ENCODE data around the gene POC1A.

POC1A gene

GRCh38 chr3:52095990-52096775, 58.0 kb downstream of the POC1A start:
- no peak for DNase-seq

GRCh38 chr3:52094571-52095485, 59.4 kb downstream of the POC1A start:
- no peak for DNase-seq

GRCh38 chr3:52093756-52094545, 60.3 kb downstream of the POC1A start:
- DNase-seq, result no peak

GRCh38 chr3:52092891-52093290, 61.3 kb downstream of the POC1A start:
- no peak for DNase-seq

GRCh38 chr3:52092271-52092660, 62.0 kb downstream of the POC1A start:
- no peak for DNase-seq

GRCh38 chr3:52091586-52092270, 62.5 kb downstream of the POC1A start:
- no peak for DNase-seq

- DNase-seq, result no peak
Measured at GRCh38 chr3:52090933-52091468, 63.2 kb downstream of the POC1A start.

- DNase-seq, result no peak
Measured at GRCh38 chr3:52090131-52090932, 63.9 kb downstream of the POC1A start.

- no peak for DNase-seq
Measured at GRCh38 chr3:52089691-52090090, 64.5 kb downstream of the POC1A start.

GRCh38 chr3:52088445-52089367, 65.5 kb downstream of the POC1A start:
- no peak for DNase-seq

- no peak for DNase-seq
Measured at GRCh38 chr3:52087731-52088130, 66.5 kb downstream of the POC1A start.

GRCh38 chr3:52086976-52087663, 67.1 kb downstream of the POC1A start:
- no peak for DNase-seq

- no peak for DNase-seq
Measured at GRCh38 chr3:52086461-52086860, 67.8 kb downstream of the POC1A start.

GRCh38 chr3:52085681-52086282, 68.4 kb downstream of the POC1A start:
- DNase-seq, result peak; percentile 11

GRCh38 chr3:52084954-52085680, 69.1 kb downstream of the POC1A start:
- no peak for DNase-seq

- no peak for DNase-seq
Measured at GRCh38 chr3:52084216-52084945, 69.8 kb downstream of the POC1A start.

GRCh38 chr3:52083556-52084087, 70.6 kb downstream of the POC1A start:
- no peak for DNase-seq

All from stimulated activated CD4-positive, alpha-beta T cell treated with anti-CD3 and anti-CD28 coated beads, Interleukin-15, amount 100 ng/mL, for 24 hours (primary cell).